ENCODE results near the gene RBBP8NL. TPM values are rescaled to one million over a fixed set of nuclear protein-coding genes. Genes with fewer than 3 reads are reported as not detected.

RBBP8NL gene
- total and polyA plus RNA-seq, 2 donors (not counting 1 experiment from before 2014, with no cell fraction given) = not detected

DNA sequence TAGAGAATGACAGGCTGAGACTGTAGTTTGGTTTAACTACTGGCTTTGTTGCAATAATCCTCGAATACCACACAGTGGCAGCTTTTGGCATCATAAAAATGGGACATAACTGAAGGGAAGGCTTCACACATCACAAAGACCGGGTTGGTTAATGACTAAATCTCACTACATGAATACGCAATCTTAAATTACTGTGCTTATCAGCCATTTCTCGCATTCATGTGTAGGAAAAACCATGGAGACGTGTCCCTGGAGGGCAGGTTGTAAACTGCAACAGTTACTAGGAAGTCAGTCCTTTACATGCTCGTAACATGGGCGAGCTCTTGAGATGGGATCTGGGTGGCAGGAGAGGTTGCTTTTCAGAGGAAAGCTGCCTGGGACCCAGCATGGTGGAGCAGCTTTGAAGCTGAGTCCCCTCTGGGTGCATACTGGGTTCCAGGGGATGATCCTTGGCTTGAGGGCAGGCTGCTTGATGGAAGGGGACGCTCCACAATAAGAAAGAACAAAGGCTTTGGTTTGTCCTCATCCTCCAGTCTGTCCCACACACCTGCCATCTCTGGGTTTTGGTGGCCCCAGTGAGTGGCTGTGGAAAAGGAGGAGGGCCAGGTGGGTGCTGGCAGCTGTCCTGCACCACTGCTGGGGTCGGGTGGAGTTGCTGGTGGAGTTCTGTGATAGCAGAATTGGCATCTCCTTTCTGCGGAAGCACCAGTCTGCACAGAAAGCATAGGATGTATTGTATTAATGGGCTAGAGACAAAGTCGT lies 38.3 kb downstream of the RBBP8NL start:
- H3K79me2 ChIP-seq (ENCODE audit: control insufficient read depth, insufficient read depth, low read length) = peaks cover 44% of the 10 kb centered on the region
- H3K27ac ChIP-seq (ENCODE audit: insufficient read depth, low read length) = no peak overlapping the region
- H3K36me3 ChIP-seq (ENCODE audit: control insufficient read depth, insufficient read depth, low read length) = peaks cover 20% of the 10 kb centered on the region
- no peak for TF ChIP-seq EZH2 (IDR thresholded peaks at IDR 0.05; ENCODE audit: low read length, missing control alignments)
- TF ChIP-seq, protein P1, sequence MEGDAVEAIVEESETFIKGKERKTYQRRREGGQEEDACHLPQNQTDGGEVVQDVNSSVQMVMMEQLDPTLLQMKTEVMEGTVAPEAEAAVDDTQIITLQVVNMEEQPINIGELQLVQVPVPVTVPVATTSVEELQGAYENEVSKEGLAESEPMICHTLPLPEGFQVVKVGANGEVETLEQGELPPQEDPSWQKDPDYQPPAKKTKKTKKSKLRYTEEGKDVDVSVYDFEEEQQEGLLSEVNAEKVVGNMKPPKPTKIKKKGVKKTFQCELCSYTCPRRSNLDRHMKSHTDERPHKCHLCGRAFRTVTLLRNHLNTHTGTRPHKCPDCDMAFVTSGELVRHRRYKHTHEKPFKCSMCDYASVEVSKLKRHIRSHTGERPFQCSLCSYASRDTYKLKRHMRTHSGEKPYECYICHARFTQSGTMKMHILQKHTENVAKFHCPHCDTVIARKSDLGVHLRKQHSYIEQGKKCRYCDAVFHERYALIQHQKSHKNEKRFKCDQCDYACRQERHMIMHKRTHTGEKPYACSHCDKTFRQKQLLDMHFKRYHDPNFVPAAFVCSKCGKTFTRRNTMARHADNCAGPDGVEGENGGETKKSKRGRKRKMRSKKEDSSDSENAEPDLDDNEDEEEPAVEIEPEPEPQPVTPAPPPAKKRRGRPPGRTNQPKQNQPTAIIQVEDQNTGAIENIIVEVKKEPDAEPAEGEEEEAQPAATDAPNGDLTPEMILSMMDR (conservative IDR thresholded peaks at IDR 0.05 in 1 of 2, IDR thresholded peaks at IDR 0.05 in 1 of 2; ENCODE audit: low read depth in 1 of 2, low read length in 2 of 2) = no peak
- no peak overlapping the region for H3K4me2 ChIP-seq (ENCODE audit: extremely low read depth, insufficient read depth, low read length)
- no peaks in the 10 kb centered on the region for H3K27me3 ChIP-seq (ENCODE audit: control insufficient read depth, insufficient read depth, low read length)
- DNase-seq (ENCODE audit: low read depth in 2 of 2) = no peak
- no peak overlapping the region for H3K9ac ChIP-seq (ENCODE audit: insufficient read depth, low read length)
- H2AFZ ChIP-seq (ENCODE audit: low read length) = no peak overlapping the region
- peaks cover 9% of the 10 kb centered on the region for H3K4me1 ChIP-seq (ENCODE audit: control insufficient read depth, extremely low read depth, insufficient read depth, low read length)
- no peaks in the 10 kb centered on the region for H4K20me1 ChIP-seq (ENCODE audit: control insufficient read depth, extremely low read depth, insufficient read depth, low read length)
- H3K9me3 ChIP-seq (ENCODE audit: control insufficient read depth, insufficient read depth, low read depth, low read length) = no peaks in the 10 kb centered on the region
- H3K4me3 ChIP-seq (replicated peaks in 1 of 4; ENCODE audit: control extremely low read depth in 1 of 4, insufficient read depth in 1 of 4, low read depth in 3 of 4, low read length in 4 of 4) = no peak overlapping the region

DNA sequence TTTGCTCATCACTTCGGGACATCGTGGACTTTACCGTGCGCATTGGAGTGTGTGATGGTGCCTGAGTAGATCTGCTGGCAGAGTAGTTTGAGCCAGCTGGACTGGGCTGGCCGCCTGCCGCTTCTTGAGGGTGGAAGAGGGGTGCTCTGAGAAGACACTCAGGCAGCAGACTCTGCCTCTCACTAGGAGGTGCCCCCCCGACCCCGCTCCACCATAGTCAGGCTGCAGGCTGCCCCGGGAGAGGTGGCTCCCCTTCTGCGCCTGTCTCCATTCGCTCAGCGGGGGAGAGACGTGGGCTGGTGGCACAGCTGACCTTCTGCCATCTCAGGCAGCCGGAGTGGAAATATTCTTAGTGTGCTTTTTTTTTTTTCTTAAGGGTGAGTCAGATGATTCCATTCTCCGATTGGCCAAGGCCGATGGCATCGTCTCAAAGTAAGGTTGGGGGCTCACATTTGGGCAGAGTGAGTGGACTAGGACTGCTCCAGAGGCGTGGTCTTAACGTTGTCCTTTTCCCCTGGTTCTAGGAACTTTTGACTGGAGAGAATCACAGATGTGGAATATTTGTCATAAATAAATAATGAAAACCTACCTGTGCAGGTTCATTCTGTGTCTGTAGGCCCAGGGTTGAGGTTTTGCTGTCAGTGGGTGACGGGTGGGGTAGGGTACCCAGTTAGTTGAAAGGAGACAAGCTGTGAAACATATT lies 39.3 kb downstream of the RBBP8NL start:
- Histone ChIP-seq H4K20me1 (ENCODE audit: control insufficient read depth, extremely low read depth, insufficient read depth, low read length) (no peaks in the 10 kb centered on the region), H3K9ac (ENCODE audit: insufficient read depth, low read length) (peak overlapping the region; percentile 10), H3K4me2 (ENCODE audit: extremely low read depth, insufficient read depth, low read length) (peak overlapping the region; percentile 79), H2AFZ (ENCODE audit: low read length) (no peak overlapping the region), H3K9me3 (ENCODE audit: control insufficient read depth, insufficient read depth, low read depth, low read length) (no peaks in the 10 kb centered on the region), H3K27me3 (ENCODE audit: control insufficient read depth, insufficient read depth, low read length) (no peaks in the 10 kb centered on the region), H3K36me3 (ENCODE audit: control insufficient read depth, insufficient read depth, low read length) (peaks cover 19% of the 10 kb centered on the region), H3K27ac (ENCODE audit: insufficient read depth, low read length) (peak overlapping the region; percentile 76), H3K79me2 (ENCODE audit: control insufficient read depth, insufficient read depth, low read length) (peaks cover 46% of the 10 kb centered on the region), H3K4me3 (replicated peaks in 1 of 4; ENCODE audit: control extremely low read depth in 1 of 4, insufficient read depth in 1 of 4, low read depth in 3 of 4, low read length in 4 of 4) (peak overlapping the region; percentile 84 to 98 (median 94)), H3K4me1 (ENCODE audit: control insufficient read depth, extremely low read depth, insufficient read depth, low read length) (peaks cover 9% of the 10 kb centered on the region)
- TF ChIP-seq, protein P1 (conservative IDR thresholded peaks at IDR 0.05 in 1 of 2, IDR thresholded peaks at IDR 0.05 in 1 of 2; ENCODE audit: low read depth in 1 of 2, low read length in 2 of 2) = no peak
- no peak for TF ChIP-seq EZH2 (IDR thresholded peaks at IDR 0.05; ENCODE audit: low read length, missing control alignments)
- DNase-seq (ENCODE audit: low read depth in 2 of 2) = no peak

DNA sequence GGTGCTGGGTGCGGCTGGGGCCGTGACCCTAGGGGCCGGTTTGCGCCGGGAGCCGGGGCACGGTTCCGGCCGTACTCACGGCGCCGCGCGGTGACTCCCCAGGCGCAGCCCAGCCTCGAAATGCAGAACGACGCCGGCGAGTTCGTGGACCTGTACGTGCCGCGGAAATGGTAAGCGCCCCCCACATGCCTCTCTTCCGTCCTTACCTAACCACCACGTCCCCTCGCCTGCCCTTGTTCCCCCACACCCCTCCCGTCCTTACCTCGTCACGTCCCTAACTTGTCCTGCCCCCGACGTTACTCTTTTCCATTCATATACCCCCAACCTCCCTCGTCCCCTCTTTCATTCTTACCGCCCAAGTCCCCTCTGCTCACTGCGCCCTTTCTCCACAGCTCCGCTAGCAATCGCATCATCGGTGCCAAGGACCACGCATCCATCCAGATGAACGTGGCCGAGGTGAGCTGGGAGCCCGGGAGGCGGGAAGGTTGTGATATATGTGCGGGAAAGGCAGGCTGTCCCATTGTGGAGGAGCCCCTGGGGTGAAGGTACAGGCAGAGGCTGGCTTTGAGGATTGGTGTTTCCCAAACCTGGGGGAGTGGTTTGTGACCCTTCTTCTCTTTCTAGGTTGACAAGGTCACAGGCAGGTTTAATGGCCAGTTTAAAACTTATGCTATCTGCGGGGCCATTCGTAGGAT lies 40.0 kb downstream of the RBBP8NL start:
- Histone ChIP-seq H2AFZ (ENCODE audit: low read length) (no peak overlapping the region), H3K4me2 (ENCODE audit: extremely low read depth, insufficient read depth, low read length) (peak overlapping the region; percentile 79), H4K20me1 (ENCODE audit: control insufficient read depth, extremely low read depth, insufficient read depth, low read length) (no peaks in the 10 kb centered on the region), H3K79me2 (ENCODE audit: control insufficient read depth, insufficient read depth, low read length) (peaks cover 46% of the 10 kb centered on the region), H3K27me3 (ENCODE audit: control insufficient read depth, insufficient read depth, low read length) (no peaks in the 10 kb centered on the region), H3K9me3 (ENCODE audit: control insufficient read depth, insufficient read depth, low read depth, low read length) (no peaks in the 10 kb centered on the region), H3K9ac (ENCODE audit: insufficient read depth, low read length) (peak overlapping the region; percentile 98), H3K27ac (ENCODE audit: insufficient read depth, low read length) (peak overlapping the region; percentile 76), H3K4me1 (ENCODE audit: control insufficient read depth, extremely low read depth, insufficient read depth, low read length) (peaks cover 9% of the 10 kb centered on the region), H3K36me3 (ENCODE audit: control insufficient read depth, insufficient read depth, low read length) (peaks cover 20% of the 10 kb centered on the region), H3K4me3 (replicated peaks in 1 of 4; ENCODE audit: control extremely low read depth in 1 of 4, insufficient read depth in 1 of 4, low read depth in 3 of 4, low read length in 4 of 4) (peak overlapping the region; percentile 84 to 98 (median 94))
- DNase-seq (ENCODE audit: low read depth in 2 of 2) = no peak
- no peak for TF ChIP-seq EZH2 (IDR thresholded peaks at IDR 0.05; ENCODE audit: low read length, missing control alignments)
- TF ChIP-seq, protein P1 (conservative IDR thresholded peaks at IDR 0.05 in 1 of 2, IDR thresholded peaks at IDR 0.05 in 1 of 2; ENCODE audit: low read depth in 1 of 2, low read length in 2 of 2) = no peak

Data from fibroblast of lung (primary cell).